GM12864 (cell line): Measurements from ENCODE around the gene AHCYL2.
"Not testable (repeated sequence)": the region's sequence is repeated elsewhere in the genome, so short reads cannot be mapped to it uniquely, and the experiment has no call there.

Source experiments
- DNase-seq: peaks from one replicate; pipeline ENCODE4 v3.0.0-alpha.2; 2011; ENCODE audit warnings: low read depth
- H3K4me3 ChIP-seq: 2 replicates; pipeline ENCODE4 v1.5.1; 2011; ENCODE audit warnings: mild to moderate bottlenecking, low read depth, low read length, control low read depth
- CTCF ChIP-seq: IDR thresholded peaks from 2 replicates; pipeline ENCODE4 v1.5.1; 2011; ENCODE audit warnings: low read depth, mild to moderate bottlenecking, moderate library complexity, low read length, control low read depth, inconsistent platforms; ENCODE audit errors: missing control alignments

AHCYL2 gene

DNA sequence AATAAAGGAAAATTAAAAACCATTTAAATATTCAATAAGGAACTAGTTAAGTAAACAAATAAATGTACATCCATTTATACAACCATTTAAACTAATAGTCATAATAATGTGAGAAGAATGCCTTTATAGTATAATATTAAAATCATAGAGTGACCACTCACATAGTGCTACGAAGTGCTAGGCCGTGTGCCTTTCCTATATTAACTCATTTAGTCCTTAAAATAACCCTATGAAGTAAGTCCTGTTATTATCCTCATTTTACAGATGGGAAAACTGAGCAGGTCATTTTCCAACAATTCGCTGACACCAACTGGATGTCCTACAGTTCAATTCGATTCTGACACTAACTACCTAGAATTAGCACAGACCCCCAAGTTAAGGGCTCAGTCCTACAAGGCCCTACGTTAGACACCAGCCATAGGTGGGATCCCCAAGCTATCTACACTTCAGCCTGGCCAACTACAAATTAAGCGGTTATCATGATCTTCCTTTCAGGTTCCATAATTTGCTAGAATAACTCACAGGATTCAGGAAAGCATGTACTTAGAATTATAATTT lies 213.5 kb downstream of the AHCYL2 start:
- no peak overlapping the region for H3K4me3 ChIP-seq
- no peak for TF ChIP-seq CTCF
- DNase-seq: no peak

GRCh38 chr7:129438839-129439651 lies 214.2 kb downstream of the AHCYL2 start:
- H3K4me3 ChIP-seq: no peak overlapping the region
- no peak for DNase-seq
- TF ChIP-seq CTCF: no peak

DNA sequence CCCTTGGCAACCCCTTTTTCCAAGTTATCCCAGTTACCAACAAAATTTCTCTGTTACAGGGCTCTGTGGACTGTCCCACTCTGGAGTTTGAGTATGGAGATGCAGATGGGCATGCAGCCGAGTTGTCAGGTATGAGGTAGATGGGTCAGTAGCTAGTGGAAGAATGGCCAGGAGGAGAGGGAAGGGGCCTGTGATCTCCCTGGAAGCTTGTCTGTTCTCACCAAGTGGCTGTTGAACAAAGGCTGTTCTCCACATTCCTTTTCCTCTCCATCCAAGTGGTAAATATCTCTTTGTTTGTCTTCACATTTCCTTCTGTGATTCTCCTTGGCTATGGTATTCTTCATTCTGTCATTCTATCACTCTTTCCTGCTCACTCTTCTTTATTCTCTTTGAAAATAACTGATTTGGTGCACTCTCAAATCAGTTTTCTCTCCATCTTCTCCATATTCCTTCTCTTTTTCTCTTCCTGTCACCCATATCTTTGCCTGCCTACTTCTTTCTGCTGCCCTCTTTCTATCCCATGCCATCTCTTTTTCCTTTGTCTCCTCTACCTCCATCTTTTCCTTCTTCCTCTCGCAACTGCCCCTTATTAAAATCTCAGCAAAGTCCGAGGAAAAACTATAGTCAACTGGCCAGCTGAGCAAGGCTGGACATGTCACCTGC lies 215.3 kb downstream of the AHCYL2 start:
- no peak for TF ChIP-seq CTCF
- DNase-seq: no peak
- H3K4me3 ChIP-seq: no peak overlapping the region

GRCh38 chr7:129443612-129444011 lies 218.8 kb downstream of the AHCYL2 start:
- TF ChIP-seq CTCF: no peak
- H3K4me3 ChIP-seq: no peak overlapping the region
- DNase-seq: no peak

GRCh38 chr7:129444776-129445175 lies 219.9 kb downstream of the AHCYL2 start:
- DNase-seq, H3K4me3 ChIP-seq: not testable (repeated sequence)

DNA sequence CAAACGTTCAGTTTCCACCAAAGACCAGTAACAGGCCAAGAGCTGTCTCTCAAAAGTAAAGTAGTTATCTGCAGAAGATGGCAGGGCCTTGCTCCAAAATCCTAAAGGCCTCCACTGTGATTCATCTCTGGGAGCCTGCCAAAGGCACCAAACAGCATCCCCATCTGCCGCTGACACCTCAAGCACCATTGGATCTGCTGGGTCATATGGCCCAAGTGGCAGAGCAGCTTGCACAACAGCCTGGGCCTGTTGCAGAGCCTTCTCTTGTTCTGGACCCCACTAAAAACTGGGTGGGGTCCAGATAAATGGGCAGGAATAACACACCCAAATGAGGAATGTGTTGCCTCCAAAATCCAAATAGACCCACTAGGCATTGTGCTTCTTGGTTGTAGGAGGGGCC lies 222.1 kb downstream of the AHCYL2 start:
- not testable (repeated sequence) for DNase-seq, H3K4me3 ChIP-seq

- H3K4me3 ChIP-seq, DNase-seq: not testable (repeated sequence)
These were observed 222.6 kb downstream of the AHCYL2 start for GRCh38 chr7:129447445-129447844.

GRCh38 chr7:129448608-129449007 lies 223.8 kb downstream of the AHCYL2 start:
- not testable (repeated sequence) for DNase-seq, H3K4me3 ChIP-seq

- no peak overlapping the region for H3K4me3 ChIP-seq
- DNase-seq: no peak
- no peak for TF ChIP-seq CTCF
These were observed 225.5 kb downstream of the AHCYL2 start for GRCh38 chr7:129450295-129450694.
